HG03175 (cell line): ENCODE measurements around the gene EHBP1L1.

Experiments used
- ATAC-seq: cut with Tn5 transposase; IDR thresholded peaks from one replicate; pipeline ENCODE4 v1.9.1; 2021; ENCODE audit warnings: mild to moderate bottlenecking, moderate library complexity; ENCODE audit not compliant: unreplicated experiment

EHBP1L1 gene

DNA sequence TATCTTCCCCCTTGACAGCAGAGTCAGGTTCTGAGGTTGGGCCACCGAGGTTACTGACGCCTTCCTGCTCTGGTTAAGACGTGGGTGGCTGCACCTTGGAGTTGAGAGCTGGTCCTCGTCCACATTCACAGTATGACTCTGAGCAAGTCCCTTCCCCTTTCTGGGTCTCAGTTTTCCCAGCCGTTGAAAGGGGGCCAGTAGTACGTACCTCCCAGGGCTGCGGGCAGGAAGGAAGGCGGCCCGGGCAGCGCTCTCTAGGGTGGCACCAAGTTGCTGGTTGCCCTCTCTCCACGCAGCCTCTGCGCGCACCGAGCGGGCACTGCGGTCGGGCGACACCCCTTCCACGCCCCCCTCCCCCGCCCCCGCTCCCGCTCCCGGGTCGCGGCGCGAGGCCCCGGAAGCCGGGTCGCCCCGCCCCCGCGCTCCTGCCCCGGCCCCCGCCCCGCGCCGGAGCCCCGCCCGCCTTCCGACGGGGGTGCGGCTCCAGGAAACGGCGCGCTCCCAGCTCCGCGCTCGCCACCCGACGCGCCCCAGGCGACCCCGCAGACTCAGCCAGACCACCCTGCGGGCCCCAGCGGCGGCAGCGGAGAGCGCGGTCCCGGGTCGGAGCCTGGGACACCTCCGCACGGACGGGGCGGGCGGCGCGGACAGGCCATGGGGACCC lies at the start of gene EHBP1L1:
Gene EHBP1L1 (plus strand): TSS at position 486 of the 664 bp plus-strand sequence. CDS start 250 bp downstream, outside the sequence.
- no peak for ATAC-seq

DNA sequence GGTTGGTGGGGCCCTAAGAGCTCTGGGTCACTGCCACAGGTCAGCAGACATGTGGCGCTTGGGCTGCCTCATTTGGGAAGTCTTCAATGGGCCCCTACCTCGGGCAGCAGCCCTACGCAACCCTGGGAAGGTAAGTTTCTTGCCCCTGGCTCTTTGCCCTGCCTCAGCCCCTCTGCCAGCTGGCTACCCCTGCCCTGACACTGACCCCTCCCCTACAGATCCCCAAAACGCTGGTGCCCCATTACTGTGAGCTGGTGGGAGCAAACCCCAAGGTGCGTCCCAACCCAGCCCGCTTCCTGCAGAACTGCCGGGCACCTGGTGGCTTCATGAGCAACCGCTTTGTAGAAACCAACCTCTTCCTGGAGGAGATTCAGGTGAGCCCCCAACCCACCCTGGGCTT lies 49.1 kb upstream of the EHBP1L1 start:
- no peak for ATAC-seq

DNA sequence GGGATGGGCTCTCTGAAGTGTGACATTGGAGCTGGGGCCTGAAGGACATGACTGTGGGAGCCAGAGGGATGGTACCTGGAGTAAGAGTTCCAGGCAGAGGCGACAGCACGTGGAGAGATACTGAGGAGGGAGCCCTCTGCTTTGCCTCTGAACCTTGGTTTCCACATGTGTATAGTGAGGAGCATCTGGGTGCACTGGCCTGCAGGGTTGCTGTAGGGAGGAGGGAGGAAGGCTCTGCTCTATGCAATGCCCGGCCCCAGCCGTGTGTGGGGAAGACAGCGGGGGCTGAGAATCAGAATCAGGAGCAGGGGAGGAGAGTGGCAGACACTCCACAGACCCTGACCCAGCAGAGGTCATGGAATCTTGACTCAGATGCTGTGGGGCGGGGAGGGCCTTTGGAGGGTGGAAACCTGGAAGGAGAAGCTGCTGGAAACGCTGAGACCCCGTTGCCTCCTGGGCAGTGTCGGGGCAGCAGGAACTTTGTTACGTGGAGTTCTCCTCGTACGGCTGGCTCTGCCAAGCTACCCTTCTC lies 47.0 kb upstream of the EHBP1L1 start:
- ATAC-seq: no peak

DNA sequence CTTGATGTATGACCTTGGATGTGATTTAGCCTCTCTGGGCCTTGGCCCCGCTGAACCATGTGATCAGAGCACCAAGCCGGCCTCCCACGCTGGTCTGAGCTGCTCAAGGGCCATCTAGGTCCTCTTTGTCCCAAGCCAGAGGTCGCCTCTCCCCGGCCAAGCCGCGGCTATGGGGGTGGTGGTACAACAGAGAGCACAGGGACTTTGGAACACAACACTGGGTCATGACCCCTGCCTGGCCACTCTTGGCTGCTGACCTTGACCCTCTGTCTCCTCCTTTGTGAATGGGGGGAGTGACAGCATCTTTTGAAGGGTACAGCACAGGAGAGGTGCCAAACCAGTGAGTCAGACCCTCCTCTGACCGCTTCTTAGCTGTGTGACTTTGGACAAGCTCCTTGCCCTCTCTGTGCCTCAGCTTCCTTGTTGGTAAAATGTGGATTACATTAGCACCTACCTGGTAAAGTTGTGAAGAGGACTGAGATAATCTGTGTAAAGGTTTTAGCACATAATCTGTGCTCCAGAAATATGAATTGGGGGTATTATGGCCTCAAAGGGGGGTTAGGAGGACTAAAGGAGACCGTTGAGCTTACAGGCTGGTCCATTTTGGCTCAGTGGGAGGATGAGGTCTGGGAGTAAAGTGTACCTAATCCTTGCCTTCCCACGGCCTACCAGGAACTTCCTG lies 46.2 kb upstream of the EHBP1L1 start:
- no peak for ATAC-seq

DNA sequence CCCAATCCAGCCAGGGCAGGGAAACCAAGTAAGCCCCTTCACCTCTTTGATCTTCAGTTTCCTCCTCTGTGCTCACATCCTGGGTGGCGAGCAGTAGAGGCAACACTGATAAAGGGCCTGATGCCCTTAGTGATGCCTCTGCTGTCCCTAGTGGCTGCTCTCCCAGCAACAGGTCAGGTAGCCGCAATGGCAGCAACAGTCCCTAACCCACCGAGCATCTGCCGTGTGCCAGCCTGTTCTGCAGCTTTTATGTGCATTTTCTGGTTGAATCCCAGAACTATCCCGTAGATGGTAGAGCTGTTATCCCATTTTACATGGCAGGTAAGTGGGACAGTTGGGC lies 45.7 kb upstream of the EHBP1L1 start:
- no peak for ATAC-seq

DNA sequence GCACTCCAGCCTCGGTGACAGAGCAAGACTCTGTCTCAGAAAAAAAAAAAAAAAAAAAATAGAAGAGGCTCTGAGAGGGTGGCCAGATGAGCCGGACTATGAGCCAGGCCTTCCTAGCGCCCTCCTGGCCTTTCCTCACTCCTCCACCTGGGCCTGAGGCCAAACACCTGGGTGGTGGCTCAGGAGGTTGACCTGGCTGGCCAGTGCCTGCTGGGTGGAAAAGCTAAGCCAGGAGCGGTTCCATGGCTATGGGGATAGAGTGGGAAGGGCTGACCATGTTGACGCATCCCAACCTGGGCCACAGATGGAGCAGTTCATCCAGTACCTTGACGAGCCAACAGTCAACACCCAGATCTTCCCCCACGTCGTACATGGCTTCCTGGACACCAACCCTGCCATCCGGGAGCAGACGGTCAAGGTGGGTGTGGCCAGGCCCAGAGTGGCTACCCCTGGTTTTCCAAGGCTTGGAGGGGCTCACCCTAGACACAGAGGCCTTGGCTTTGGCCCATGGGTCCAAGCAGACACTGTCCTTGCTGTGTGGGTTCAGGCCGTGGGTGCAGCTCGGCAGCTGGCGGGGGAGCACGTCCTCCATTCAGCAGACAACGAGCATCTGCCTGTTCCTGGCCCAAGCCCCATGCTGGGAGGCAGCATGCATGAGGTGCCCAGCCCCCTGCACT lies 43.3 kb upstream of the EHBP1L1 start:
- no peak for ATAC-seq

DNA sequence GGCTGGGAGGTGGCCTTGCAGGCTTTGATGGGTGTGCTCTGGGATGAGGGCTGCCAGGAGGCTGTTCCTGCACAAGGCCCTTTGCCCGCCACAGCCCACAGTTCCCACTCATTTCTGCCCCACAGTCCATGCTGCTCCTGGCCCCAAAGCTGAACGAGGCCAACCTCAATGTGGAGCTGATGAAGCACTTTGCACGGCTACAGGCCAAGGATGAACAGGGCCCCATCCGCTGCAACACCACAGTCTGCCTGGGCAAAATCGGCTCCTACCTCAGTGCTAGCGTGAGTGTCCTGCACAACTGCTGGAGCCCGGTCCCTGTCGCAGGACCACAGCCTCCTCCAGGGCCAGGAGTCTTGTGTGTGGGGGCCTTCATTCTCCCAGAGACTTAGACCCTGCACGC lies 40.8 kb upstream of the EHBP1L1 start:
- no peak for ATAC-seq

DNA sequence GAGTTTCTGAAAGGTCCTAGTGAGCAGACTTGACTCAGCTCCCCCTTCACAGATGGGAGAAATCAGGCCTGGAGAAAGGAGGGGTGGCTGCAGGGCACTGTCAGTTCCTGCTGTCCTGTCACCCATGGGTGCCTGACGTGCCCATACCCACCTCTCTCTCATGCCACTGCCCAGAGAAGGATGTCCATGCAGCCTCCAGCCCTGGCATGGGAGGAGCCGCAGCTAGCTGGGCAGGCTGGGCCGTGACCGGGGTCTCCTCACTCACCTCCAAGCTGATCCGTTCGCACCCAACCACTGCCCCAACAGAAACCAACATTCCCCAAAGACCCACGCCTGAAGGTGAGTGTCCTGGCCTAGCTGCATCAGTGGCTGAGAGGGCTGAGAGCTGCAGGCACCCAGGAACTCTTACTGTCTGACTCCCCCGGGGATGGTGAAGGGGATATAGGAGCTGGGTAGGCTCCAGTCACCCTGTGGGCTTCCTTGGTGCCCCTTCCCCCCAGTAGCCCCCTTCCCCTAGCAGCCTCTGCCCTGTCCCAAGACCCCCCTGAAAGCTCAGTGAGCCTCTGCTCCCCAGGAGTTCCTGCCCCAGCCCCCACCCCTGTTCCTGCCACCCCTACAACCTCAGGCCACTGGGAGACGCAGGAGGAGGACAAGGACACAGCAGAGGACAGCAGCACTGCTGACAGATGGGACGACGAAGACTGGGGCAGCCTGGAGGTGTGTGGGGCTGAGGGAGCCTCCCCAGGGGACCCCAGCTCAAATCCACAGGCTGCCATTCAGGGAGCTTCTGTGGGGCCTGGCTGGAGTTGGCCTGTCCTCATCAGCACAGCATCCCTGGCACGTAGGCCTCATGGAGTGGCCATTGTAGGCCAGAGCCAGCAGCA lies 39.2 kb upstream of the EHBP1L1 start:
- ATAC-seq: no peak

DNA sequence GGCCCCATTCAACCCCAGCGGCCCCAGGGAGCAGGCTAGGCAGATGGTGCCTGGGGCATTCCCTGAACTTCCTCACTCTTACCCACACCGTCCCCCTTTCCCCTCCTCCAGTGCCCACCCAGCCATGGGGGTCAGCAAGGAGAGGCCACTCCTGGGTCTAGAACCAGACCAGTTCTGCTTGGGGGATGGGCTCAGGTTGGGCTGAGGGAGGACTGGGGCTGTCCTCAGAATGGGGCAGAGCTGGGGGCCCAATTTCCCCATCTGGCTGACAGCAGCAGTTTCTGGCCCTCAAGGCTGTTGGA lies 38.6 kb upstream of the EHBP1L1 start:
- no peak for ATAC-seq

DNA sequence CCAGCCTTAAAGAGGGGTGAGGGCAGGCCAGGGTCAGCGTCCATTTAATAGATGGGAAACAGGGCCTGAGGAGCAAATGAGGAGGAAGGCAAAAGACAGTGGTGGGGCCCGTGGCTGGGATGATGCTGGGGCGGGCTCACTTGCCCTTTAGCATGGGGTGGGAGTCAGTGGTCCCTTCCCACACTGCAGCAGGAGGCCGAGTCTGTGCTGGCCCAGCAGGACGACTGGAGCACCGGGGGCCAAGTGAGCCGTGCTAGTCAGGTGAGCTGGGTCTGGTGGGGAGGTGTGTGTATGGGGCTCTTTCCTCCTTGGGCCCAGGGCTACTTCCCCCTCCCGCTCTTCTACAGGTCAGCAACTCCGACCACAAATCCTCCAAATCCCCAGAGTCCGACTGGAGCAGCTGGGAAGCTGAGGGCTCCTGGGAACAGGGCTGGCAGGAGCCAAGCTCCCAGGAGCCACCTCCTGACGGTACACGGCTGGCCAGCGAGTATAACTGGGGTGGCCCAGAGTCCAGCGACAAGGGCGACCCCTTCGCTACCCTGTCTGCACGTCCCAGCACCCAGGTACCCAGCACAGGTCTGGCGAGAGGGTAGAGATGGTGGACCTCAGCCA lies 38.1 kb upstream of the EHBP1L1 start:
- ATAC-seq: no peak

DNA sequence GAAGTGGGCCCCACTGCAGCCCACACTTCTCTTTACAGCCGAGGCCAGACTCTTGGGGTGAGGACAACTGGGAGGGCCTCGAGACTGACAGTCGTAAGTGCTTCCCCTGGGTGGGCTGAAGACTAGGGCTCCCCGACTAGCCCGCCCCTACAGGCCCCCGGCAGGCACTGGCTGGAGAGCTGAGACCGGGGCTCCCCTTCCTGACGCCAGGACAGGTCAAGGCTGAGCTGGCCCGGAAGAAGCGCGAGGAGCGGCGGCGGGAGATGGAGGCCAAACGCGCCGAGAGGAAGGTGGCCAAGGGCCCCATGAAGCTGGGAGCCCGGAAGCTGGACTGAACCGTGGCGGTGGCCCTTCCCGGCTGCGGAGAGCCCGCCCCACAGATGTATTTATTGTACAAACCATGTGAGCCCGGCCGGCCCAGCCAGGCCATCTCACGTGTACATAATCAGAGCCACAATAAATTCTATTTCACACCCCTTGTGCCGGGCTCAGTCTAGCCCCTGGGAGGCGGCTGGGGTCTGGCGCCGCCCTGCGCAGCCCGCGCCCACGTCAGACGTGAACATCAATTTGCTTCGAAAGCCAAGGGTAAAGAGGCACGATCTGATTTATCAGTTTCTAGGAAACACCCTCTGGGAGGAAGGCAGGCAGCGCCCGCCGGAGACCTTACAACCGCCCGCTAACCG lies 37.5 kb upstream of the EHBP1L1 start:
- ATAC-seq: no peak

DNA sequence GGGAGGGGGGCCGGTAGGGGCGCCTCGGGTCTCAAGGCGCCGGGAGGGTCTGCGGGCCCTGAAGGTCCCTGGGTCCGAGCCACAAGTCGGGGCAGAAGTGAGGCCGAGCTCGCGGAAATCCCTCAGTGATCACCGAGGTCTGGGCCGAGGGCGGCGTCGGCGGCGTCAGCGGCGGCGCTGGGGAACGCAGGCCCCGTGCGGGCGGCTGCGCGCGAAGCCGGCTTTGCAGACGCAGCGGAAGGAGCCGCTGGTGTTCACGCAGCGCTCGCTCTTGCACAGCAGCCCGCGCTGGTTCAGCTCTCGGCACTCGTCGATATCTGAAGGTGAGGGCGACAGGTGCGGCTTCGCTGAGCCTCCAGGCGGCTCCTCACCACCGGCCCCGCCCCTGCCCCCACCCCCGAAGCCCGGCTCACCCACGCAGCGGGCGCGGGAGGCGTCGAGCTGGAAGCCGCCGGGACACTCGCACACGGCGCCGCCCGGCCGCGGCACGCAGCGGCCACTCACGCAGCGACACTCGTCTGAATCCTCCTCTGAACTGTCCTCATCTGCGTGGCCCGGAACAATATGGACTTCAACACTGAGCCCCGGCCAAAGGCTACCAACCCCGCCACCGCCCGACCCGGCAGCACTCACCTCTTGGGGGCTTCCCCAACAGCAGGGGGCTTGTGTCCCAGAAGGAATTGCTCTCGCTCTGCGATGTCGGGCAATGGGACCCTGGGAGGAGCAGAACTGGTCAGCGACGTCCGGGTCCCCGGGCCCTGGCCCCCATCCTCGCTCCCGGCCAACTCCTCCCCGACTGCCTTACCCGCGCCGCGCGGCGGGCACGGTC lies 36.7 kb upstream of the EHBP1L1 start:
- no peak for ATAC-seq

DNA sequence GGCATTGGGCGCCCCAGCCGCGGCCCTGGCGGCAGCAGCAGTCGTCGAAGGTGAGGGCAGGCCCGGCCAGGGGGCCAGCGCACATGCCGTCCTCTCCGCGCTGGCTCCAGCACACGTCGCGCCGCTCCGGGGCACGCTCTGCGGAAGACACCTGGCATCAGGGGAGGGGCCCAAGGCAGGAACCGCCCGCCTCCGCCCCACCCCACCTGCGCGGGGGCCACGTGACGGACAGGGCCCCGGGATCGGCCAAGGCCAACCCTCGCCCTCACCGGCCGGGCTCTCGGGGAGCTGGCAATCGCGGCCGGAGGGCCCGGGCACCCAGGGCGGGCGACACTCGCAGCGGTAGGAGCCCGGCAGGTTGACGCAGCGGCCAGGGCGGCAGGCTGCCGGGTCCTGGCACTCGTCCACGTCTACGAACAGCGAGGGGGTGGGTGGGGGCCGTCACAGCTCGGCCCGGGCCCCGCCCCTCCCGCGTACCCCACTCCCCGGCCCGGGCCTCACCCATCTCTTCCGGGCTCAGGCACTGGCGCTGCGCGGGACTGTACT lies 36.0 kb upstream of the EHBP1L1 start:
- peak; percentile 64 for ATAC-seq

DNA sequence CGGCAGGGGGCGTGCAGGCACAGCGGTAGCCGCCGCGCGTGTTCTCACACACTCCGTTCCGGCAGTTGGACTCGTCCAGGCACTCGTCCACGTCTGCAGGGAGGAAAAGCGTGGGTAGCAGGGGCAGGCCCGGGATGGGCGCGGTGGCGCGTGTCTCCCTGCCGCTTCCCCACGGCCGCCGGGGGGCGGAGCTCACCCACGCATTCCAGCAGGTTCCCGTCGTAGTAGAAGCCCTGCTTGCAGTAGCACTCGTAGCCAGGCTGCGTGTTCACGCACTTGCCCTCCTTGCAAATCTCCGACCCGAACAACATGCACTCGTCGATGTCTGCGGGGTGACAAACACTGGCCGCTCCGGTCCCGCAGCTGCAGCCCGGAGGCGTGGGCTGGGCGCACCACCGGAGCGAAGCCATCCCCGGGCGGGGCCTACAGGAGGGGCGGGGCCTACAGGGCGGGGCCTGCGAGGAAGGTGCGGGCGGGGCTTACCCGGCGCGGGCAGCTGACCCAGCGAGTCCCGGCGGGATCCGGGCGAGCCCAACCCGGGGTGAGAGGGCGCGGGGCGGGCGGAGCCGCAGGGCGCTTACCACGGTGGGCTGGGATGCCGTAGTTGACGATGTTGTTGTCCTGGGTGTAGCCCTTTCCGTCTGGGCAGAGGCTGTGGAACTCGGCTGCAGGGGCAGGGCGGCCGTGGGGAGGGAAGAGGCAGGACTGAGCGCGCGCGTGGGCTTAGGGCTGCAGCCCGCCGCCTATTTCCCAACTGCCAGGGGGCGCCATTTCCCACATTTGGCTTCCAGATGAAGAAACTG lies 35.4 kb upstream of the EHBP1L1 start:
- ATAC-seq: peak; percentile 73

DNA sequence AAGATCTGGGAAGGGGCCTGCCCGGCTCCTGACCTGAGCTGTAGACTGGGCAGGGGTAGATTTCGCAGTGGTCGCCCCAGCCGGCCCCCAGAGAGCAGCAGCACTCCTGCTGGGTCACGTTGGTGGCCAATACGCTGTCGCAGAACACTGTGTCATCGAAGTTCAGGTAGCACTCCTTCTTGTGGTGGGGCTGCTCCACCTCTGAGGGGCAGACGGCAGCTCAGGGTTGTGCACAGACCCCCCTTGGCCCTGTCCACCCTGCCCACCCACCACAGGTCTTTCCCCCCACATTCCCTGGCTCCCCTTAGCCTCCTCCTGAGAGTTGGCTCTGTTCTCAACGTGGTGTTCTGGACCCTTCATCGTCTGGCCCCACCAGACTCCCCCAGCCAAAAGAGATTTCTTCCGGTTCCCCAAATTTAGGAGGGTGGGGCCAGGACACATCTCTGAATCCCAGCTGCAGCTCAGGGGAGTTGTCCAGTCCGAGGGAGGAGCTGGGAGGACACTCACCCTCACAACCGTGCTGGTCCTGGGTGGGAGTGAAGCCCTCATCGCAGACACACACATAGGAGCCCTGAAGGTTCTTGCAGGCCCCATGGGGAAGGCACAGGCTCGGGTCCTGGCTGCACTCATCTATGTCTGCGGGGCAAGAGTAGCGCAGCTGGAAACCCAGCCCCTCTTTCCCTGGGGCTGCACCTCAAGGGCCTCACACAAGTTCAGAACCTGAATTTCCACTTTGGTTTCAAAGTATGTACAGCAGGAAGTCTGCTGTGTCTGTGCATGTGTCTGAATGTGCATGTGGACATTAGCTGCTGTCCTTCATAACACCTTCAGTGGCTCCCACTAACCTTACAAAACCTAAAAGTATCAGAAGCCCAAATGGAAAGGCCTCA lies 34.5 kb upstream of the EHBP1L1 start:
- no peak for ATAC-seq

DNA sequence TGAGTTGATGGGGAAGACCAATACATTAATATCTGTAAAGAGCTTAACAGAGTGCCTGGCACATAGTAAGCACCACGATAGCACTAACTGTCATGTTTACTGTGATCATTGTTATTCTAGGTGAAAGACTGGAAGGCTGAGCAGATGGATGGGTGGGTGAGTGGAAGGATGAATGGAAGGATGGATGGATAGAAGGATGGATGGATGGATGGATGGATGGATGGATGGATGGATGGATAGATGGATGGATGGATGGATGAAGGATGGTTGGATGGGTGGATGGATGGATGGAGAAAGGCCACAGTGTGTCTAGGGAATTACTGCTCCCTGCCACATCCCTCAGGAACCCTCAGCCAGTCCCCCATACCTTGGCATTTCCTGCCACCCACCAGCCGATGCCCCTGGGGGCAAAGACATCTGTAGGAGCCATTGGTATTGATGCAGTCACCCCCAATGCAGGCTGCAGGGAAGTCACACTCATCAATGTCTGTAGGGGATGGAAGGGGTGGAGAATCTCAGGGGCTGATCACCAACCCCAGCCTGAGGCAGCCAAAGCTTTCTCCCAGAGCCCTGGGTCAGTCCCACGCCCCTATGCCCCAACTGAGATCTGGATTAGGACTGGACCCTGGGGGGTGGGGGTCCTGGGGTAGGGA lies 33.0 kb upstream of the EHBP1L1 start:
- ATAC-seq: no peak

DNA sequence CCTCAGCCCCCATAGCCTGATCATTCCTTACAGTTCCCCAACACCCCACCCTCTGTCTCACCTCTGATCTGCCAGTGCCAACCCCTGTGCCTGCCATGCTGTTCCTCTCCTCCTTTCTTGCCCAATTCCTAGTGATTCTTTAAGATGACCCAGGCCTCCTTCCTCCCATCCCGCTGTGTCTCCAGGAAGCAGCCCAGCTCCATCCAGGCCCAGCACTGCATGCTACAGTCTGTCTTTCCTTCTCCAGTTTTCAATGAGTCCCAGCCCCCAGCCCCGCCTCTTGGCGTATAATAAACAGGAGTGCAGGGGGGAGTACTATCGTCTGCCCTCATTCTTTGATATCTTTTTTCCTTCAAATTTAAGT lies 30.0 kb upstream of the EHBP1L1 start:
- ATAC-seq: no peak
